Natural killer cell (primary cell): Measurements from ENCODE around the gene FLCN. TPM values are rescaled to one million over a fixed set of nuclear protein-coding genes. Genes with fewer than 3 reads are reported as not detected.
"Not testable (repeated sequence)": the region's sequence is repeated elsewhere in the genome, so short reads cannot be mapped to it uniquely, and the experiment has no call there.

Experiments used
- ATAC-seq, 3 donors: fragments of 150-1000 bp in 2 of 3; fragments of 200-7000 bp in 1 of 3; cut with Tn5 transposase; 1 replicate in 1 of 3; 2 replicates in 2 of 3; pipeline ENCODE4 v1.10.0; 2021; ENCODE audit warnings: mild to moderate bottlenecking in 2 of 3, moderate library complexity in 2 of 3
- DNase-seq, 2 donors: peaks; one replicate each; pipeline versions ENCODE4 v3.0.0 to v3.0.0-alpha.2; 2013 to 2021; ENCODE audit warnings: mixed read lengths in 1 of 2
- H3K27ac ChIP-seq: one replicate; pipeline ENCODE4 v1.5.1; 2013; ENCODE audit warnings: mild to moderate bottlenecking, low read length
- H3K27me3 ChIP-seq: one replicate; pipeline ENCODE4 v1.6.1; 2013; ENCODE audit warnings: low read length; ENCODE audit not compliant: control insufficient read depth, insufficient read depth
- H3K36me3 ChIP-seq: one replicate; pipeline ENCODE4 v1.6.1; 2013; ENCODE audit warnings: low read length; ENCODE audit not compliant: control insufficient read depth, insufficient read depth
- H3K4me1 ChIP-seq: one replicate; pipeline ENCODE4 v1.6.1; 2013; ENCODE audit warnings: low read length; ENCODE audit not compliant: control insufficient read depth, insufficient read depth
- H3K4me3 ChIP-seq: one replicate; pipeline ENCODE4 v1.5.1; 2013; ENCODE audit warnings: low read length
- H3K9me3 ChIP-seq: one replicate; pipeline ENCODE4 v1.6.1; 2013; ENCODE audit warnings: low read length; ENCODE audit not compliant: control insufficient read depth, insufficient read depth
- H3K27ac Mint-ChIP-seq, 2 donors: one replicate each; pipeline ENCODE4 v1.8.0; 2022; ENCODE audit warnings: mild to moderate bottlenecking in 2 of 2, mixed read lengths in 2 of 2, moderate library complexity in 1 of 2
- H3K27me3 Mint-ChIP-seq, 2 donors: one replicate each; pipeline ENCODE4 v1.8.0; 2022; ENCODE audit warnings: low read depth in 2 of 2, mixed read lengths in 2 of 2
- H3K36me3 Mint-ChIP-seq: one replicate; pipeline ENCODE4 v1.8.0; 2022; ENCODE audit warnings: mixed read lengths
- H3K4me1 Mint-ChIP-seq, 2 donors: one replicate each; pipeline ENCODE4 v1.8.0; 2022; ENCODE audit warnings: mixed read lengths in 2 of 2
- H3K4me3 Mint-ChIP-seq: one replicate; pipeline ENCODE4 v1.8.0; 2022; ENCODE audit warnings: mild to moderate bottlenecking, moderate library complexity, mixed read lengths
- H3K9me3 Mint-ChIP-seq, 2 donors: one replicate each; pipeline ENCODE4 v1.8.0; 2022; ENCODE audit warnings: mixed read lengths in 2 of 2
- WGBS: methylation state at CpG from one replicate; pipeline ENCODE4 v1.1.7; 2013; ENCODE audit warnings: missing lambda C conversion rate; ENCODE audit not compliant: insufficient coverage; 5-methylcytosine and 5-hydroxymethylcytosine counted together
- intact Hi-C: fragments of 100-400 bp; cut with micrococcal nuclease; formaldehyde crosslinking; loops from one replicate; pipeline ENCODE4 v1.14.2; 2022
- total RNA-seq, 4 donors: library from RNA; stranded (reverse); fragments of 120-200 nt in 1 of 4; gene quantifications; one replicate each; pipeline versions ENCODE4 v1.2.3 to v1.2.4, GENCODE V29; 2013 to 2022
- TF ChIP-seq, protein P1 (sequence below): fragments of 200-600 bp; IDR thresholded peaks from one replicate; pipeline ENCODE4 v1.8.0; 2022; ENCODE audit warnings: antibody characterized with exemption

The FLCN gene
- total RNA-seq, 3 donors from 2014 or later (not counting 1 experiment from before 2014, with no cell fraction given) = 26.7 to 43.6 (median 33.8) TPM

DNA sequence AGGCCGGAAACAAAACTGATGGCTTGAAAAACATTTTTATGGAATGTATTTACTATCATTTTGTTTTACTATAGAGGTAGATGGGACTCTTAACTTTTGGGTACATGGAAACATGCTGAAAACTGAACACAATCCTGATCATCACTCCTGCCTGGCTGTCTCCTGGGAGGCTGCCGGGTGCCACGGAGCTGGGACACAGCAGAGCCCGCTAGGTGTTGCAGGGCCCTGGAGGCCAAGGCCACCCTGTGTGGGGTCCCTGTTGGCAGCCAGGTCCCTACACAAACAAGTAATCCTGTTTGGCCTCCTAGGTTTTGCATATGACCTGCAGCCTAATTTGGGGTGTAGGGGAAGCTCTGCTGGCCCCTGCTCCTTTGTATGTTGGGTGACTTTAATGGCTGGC lies 48.4 kb downstream of the FLCN start:
- no peaks in the 10 kb centered on the region for H3K27me3 ChIP-seq
- H3K36me3 ChIP-seq = peaks cover 21% of the 10 kb centered on the region
- H3K27ac ChIP-seq = no peak overlapping the region
- H3K4me1 ChIP-seq = peaks cover 18% of the 10 kb centered on the region
- H3K4me1 Mint-ChIP-seq = peaks cover 22 to 24% of the 10 kb centered on the region in 2 donors
- intact Hi-C loops = no loop called here
- WGBS = 94% methylated on average over 4 of the region's 4 CpGs
- H3K27me3 Mint-ChIP-seq = no peaks in the 10 kb centered on the region
- H3K9me3 ChIP-seq = no peaks in the 10 kb centered on the region
- DNase-seq = no peak
- no peak for ATAC-seq
- no peak overlapping the region for H3K4me3 ChIP-seq
- no peak overlapping the region for H3K27ac Mint-ChIP-seq
- H3K4me3 Mint-ChIP-seq = no peak overlapping the region
- no peaks in the 10 kb centered on the region for H3K36me3 Mint-ChIP-seq
- TF ChIP-seq, protein P1, sequence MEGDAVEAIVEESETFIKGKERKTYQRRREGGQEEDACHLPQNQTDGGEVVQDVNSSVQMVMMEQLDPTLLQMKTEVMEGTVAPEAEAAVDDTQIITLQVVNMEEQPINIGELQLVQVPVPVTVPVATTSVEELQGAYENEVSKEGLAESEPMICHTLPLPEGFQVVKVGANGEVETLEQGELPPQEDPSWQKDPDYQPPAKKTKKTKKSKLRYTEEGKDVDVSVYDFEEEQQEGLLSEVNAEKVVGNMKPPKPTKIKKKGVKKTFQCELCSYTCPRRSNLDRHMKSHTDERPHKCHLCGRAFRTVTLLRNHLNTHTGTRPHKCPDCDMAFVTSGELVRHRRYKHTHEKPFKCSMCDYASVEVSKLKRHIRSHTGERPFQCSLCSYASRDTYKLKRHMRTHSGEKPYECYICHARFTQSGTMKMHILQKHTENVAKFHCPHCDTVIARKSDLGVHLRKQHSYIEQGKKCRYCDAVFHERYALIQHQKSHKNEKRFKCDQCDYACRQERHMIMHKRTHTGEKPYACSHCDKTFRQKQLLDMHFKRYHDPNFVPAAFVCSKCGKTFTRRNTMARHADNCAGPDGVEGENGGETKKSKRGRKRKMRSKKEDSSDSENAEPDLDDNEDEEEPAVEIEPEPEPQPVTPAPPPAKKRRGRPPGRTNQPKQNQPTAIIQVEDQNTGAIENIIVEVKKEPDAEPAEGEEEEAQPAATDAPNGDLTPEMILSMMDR = no peak
- H3K9me3 Mint-ChIP-seq = no peaks in the 10 kb centered on the region

DNA sequence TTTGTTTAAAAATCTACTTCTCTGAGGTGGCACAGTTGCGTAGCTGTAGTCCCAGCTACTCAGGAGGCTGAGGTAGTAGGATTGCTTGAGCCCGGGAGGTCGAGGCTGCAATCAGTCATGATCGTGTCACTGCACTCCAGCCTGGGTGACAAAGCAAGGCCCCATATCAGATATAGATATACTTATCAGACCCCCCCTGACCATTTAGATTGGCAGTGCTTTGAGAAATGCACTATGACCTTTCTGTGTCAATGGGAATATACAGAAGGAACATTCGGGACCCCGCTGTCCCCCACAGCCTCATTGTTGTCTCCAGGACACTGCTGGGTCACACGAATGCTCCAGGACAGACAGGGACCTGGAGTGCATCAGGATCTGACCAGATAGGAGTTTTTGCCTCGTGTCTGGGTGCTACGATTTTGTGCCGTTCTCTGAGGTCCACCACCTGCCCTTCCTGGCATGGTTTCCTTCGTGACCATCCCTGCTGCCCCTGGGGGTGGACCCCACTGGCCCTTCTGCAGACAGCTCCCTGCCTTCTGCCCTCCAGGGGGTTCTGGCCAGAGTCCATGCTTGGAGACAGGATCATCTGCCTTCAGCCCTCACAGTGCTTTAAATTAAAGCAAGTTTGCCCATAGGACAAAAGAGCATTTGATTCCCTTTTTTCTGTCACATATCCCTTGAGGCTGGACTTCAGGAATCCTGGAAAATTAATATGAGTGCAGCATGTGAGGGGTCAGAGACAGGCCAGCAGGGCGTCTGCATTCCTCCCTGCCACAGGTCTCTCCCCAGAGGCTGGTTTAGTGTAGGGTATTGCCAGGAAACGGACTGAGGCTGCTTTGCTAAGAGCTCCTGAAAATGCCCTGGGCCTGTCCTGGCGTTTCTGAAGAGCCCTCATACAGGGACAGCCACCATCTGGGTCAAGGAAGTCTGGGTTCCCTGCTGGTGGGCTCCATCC lies 50.1 kb downstream of the FLCN start:
- intact Hi-C loops = no loop called here
- TF ChIP-seq, protein P1 = no peak
- Mint-ChIP-seq H3K27ac (peak overlapping the region in 1 of 2 donors; percentile 84), H3K36me3 (no peaks in the 10 kb centered on the region), H3K4me1 (peaks cover 22 to 24% of the 10 kb centered on the region in 2 donors), H3K4me3 (no peak overlapping the region), H3K27me3 (no peaks in the 10 kb centered on the region), H3K9me3 (no peaks in the 10 kb centered on the region)
- WGBS = 89% methylated on average over 14 of the region's 14 CpGs
- ATAC-seq (no peak), DNase-seq (no peak)
- H3K27me3 ChIP-seq = no peaks in the 10 kb centered on the region
- peaks cover 30% of the 10 kb centered on the region for H3K4me1 ChIP-seq
- H3K27ac ChIP-seq = no peak overlapping the region
- H3K4me3 ChIP-seq = no peak overlapping the region
- H3K9me3 ChIP-seq = no peaks in the 10 kb centered on the region
- H3K36me3 ChIP-seq = peaks cover 28% of the 10 kb centered on the region

DNA sequence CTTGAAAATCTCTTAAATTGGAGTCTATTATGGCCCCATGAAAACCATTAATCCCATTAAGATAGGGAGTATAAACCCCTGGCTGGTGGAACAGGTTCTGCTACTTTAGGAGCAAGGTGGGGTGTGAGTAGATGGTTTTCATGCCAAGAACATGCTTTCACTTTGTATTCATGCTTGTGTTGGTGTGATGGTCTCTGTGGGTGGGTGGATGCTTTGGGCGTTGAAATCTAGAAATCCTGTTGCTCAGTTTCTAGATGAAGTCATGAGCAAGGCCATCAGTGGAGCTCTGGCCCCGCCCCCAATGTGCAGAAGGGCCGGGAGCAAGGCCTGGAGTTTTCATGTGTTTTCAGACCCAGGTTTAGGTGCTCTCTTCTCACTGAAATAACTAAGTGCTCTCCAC lies 50.9 kb downstream of the FLCN start:
- H3K27me3 ChIP-seq = no peaks in the 10 kb centered on the region
- WGBS = 68% methylated on average over 3 of the region's 3 CpGs
- intact Hi-C loops = no loop called here
- H3K4me3 Mint-ChIP-seq = no peak overlapping the region
- H3K36me3 Mint-ChIP-seq = no peaks in the 10 kb centered on the region
- H3K36me3 ChIP-seq = peaks cover 35% of the 10 kb centered on the region
- H3K27ac Mint-ChIP-seq = peak overlapping the region; percentile 82 to 84
- DNase-seq (peak in 1 of 2 donors; percentile 17), ATAC-seq (no peak)
- H3K9me3 Mint-ChIP-seq = no peaks in the 10 kb centered on the region
- H3K27me3 Mint-ChIP-seq = no peaks in the 10 kb centered on the region
- peak overlapping the region; percentile 37 for H3K27ac ChIP-seq
- TF ChIP-seq, protein P1 = no peak
- no peaks in the 10 kb centered on the region for H3K9me3 ChIP-seq
- H3K4me1 Mint-ChIP-seq = peaks cover 22 to 24% of the 10 kb centered on the region in 2 donors
- peaks cover 33% of the 10 kb centered on the region for H3K4me1 ChIP-seq
- no peak overlapping the region for H3K4me3 ChIP-seq

DNA sequence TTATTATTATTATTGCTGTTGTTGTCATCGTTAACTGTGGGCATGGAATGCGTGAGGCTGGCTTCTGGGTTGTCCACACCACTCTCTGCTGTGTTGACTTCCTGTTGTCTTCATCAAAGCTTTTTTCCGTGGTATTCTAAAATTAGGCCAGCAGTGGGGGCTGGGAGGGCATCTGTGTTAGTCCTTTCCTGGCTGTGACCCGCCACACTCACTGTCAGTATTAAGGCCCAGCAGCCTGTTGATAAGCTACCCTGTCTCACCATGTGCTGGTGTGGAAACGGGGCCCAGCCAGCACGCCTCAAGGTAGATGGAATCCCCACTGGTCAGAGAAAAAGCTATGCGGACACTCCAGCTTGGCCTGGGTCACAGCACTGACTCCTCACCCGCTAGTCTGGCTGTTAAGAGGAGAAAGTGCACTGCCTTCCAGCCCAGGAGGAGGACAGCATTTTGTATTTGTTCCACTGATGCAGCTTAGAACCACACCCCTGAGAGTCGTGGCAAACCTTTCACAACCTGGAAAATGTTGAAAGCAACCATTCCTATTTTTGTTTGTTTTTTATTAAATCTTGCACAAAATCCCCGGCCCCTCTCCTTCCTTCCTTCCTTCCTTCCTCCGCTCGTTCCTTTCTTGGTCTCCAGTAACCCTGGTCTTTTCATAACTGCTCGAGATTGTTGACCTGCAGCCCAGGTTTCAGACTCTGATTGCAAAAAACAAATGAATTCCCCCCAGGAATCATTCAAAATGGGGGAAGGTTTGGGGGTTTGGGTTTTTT lies 51.8 kb downstream of the FLCN start:
- intact Hi-C loops, H3K9me3 Mint-ChIP-seq, H3K36me3 Mint-ChIP-seq, H3K27me3 Mint-ChIP-seq, H3K9me3 ChIP-seq, H3K4me3 ChIP-seq, H3K27me3 ChIP-seq: not testable (repeated sequence)
- Histone ChIP-seq H3K36me3 (peaks cover 43% of the 10 kb centered on the region), H3K4me1 (peaks cover 35% of the 10 kb centered on the region), H3K27ac (peak overlapping the region; percentile 41)
- Mint-ChIP-seq H3K27ac (peak overlapping the region; percentile 82 to 84), H3K4me3 (peak overlapping the region; percentile 47), H3K4me1 (peaks cover 22 to 24% of the 10 kb centered on the region in 2 donors)
- ATAC-seq (peak; percentile 55 to 65 (median 58)), DNase-seq (peak in 1 of 2 donors; percentile 32)
- WGBS = 37% methylated on average over 11 of the region's 13 CpGs
